Ovary (tissue), 10 donors: ENCODE measurements around the gene TOPBP1. TPM values are rescaled to one million over a fixed set of nuclear protein-coding genes. Genes with fewer than 3 reads are reported as not detected.

Experiments
- DNase-seq, 5 donors: peaks; one replicate each; pipeline ENCODE4 v3.0.0-alpha.2; 2019 to 2020
- H3K27ac ChIP-seq, 2 donors: fragments of 200-600 bp; one replicate each; pipeline versions ENCODE4 v1.5.1 to v1.8.0; 2019 to 2022
- H3K27me3 ChIP-seq: fragments of 200-600 bp; one replicate; pipeline ENCODE4 v1.8.0; 2022
- H3K36me3 ChIP-seq: fragments of 200-600 bp; sonication (generic); one replicate; pipeline ENCODE4 v1.5.1; 2019
- H3K4me1 ChIP-seq: one replicate; pipeline ENCODE4 v1.8.1; 2013; ENCODE audit warnings: mild to moderate bottlenecking, moderate library complexity; ENCODE audit not compliant: insufficient read depth
- H3K4me3 ChIP-seq: fragments of 200-600 bp; sonication (generic); one replicate; pipeline ENCODE4 v1.5.1; 2017
- H3K9me3 ChIP-seq, 2 donors: fragments of 200-600 bp in 1 of 2; sonication (generic) in 1 of 2; one replicate each; pipeline versions ENCODE4 v1.5.1 to v1.8.1; 2013 to 2019; ENCODE audit warnings: mild to moderate bottlenecking in 1 of 2, moderate library complexity in 1 of 2
- EP300 ChIP-seq: sonication (generic); formaldehyde crosslinking; IDR thresholded peaks from one replicate; pipeline ENCODE4 v1.6.1; 2017; ENCODE audit warnings: antibody characterized with exemption
- POLR2A ChIP-seq: fragments of 450-650 bp; IDR thresholded peaks from one replicate; pipeline ENCODE4 v1.6.1; 2017; ENCODE audit warnings: antibody characterized with exemption, mild to moderate bottlenecking, moderate library complexity
- WGBS, 3 donors: extraction: QIAGEN DNeasy Blood & Tissue Kit in 1 of 3; methylation state at CpG; one replicate each; pipeline versions ENCODE4 v1.1.5 to v1.1.7; 2013 to 2017; 5-methylcytosine and 5-hydroxymethylcytosine counted together
- intact Hi-C, 4 donors: fragments of 100-400 bp; cut with DNase I; formaldehyde crosslinking; loops; one replicate each; pipeline versions ENCODE4 v1.11.0 to v1.15.1; 2022 to 2023
- long read RNA-seq, 3 donors: library from polyadenylated mRNA in 2 of 3; unstranded in 2 of 3; transcript quantifications; one replicate each; pipeline ENCODE4 v2.0.0 and lab custom pipeline, GENCODE V29; 2021 to 2026
- polyA plus RNA-seq, 2 donors: library from polyadenylated mRNA; stranded (reverse); fragments of 200-250 nt in 1 of 2; fragments of 350-450 nt in 1 of 2; fragmentation: Illumina TruSeq in 1 of 2; extraction: RNeasy Lipid Tissue Mini Kit (QIAGEN cat#74804) in 1 of 2; gene quantifications; one replicate each; pipeline ENCODE4 v1.2.3, GENCODE V29; 2013 to 2014
- total RNA-seq, 7 donors: library from RNA; depleted of rRNA in 2 of 7; stranded (reverse); fragments of >200 nt in 2 of 7; fragmentation: NEBNext Ultra II Directional in 3 of 7; extraction: Animal tissue kit (Norgen Biotek cat#: 25700) in 3 of 7; gene quantifications; one replicate each; pipeline versions ENCODE4 v1.1.0 to v1.2.4, GENCODE V29; 2016 to 2023
- TF ChIP-seq, protein P1 (sequence below), 3 donors: fragments of 450-650 bp in 2 of 3; fragments of 200-600 bp in 1 of 3; IDR thresholded peaks; one replicate each; pipeline versions ENCODE4 v1.5.1 to v1.8.0; 2016 to 2022; ENCODE audit warnings: antibody characterized with exemption in 3 of 3, mild to moderate bottlenecking in 1 of 3
- donor health status: DM: no; HTN: no; CAD: no; lungs with moderate emphysema.
- donor health status: DM: no; HTN: no; CAD: no.
- donor health status: Bipolar disorder and iron deficiency.
- donor health status: DM: yes; HTN: yes; CAD: no.
- donor health status: DM: no; HTN: no; CAD: no.
- donor health status: DM: yes; HTN: yes; CAD: no.

The TOPBP1 gene
- total RNA-seq (10 to 100 TPM; 11.9 to 21.0 (median 14.7) TPM), polyA plus RNA-seq (10 to 100 TPM in 1 of 2 donors, 1 to 10 TPM in 1; 9.1 to 12.2 TPM)
- long read RNA-seq, donor 1, partial matches to known transcripts = 1 of 1 reads
- long read RNA-seq, donor 1, other reads (novel, unspliced or antisense) = 0 of 1 reads
- long read RNA-seq, donor 2, partial matches to known transcripts = 6 of 6 reads
- long read RNA-seq, donor 2, other reads (novel, unspliced or antisense) = 0 of 6 reads
- long read RNA-seq, donor 3, full-length matches to known transcripts = 24 of 32 reads
- long read RNA-seq, donor 3, partial matches to known transcripts = 3 of 32 reads
- long read RNA-seq, donor 3, other reads (novel, unspliced or antisense) = 5 of 32 reads

GRCh38 chr3:133661454-133662277 is at the start of gene TOPBP1:
Gene TOPBP1 (minus strand): TSS chr3:133661941. CDS start chr3:133661127, 814 bp downstream.
- Histone ChIP-seq H3K9me3 (no peaks in the 10 kb centered on the region), H3K27ac (peak within 1 kb of the TSS; percentile 59 to 81), H3K4me1 (peaks cover 5% of the 10 kb centered on the region), H3K36me3 (no peaks in the 10 kb centered on the region), H3K4me3 (peak within 1 kb of the TSS; percentile 81), H3K27me3 (no peaks in the 10 kb centered on the region)
- intact Hi-C loops = no loop called here
- 0 to 1% (median 0%) methylated on average over 45 to 58 of the region's 58 CpGs for WGBS, 3 donors
- DNase-seq = peak; percentile 66 to 85 (median 74)
- TF ChIP-seq POLR2A (no peak), EP300 (no peak)
- TF ChIP-seq, protein P1, sequence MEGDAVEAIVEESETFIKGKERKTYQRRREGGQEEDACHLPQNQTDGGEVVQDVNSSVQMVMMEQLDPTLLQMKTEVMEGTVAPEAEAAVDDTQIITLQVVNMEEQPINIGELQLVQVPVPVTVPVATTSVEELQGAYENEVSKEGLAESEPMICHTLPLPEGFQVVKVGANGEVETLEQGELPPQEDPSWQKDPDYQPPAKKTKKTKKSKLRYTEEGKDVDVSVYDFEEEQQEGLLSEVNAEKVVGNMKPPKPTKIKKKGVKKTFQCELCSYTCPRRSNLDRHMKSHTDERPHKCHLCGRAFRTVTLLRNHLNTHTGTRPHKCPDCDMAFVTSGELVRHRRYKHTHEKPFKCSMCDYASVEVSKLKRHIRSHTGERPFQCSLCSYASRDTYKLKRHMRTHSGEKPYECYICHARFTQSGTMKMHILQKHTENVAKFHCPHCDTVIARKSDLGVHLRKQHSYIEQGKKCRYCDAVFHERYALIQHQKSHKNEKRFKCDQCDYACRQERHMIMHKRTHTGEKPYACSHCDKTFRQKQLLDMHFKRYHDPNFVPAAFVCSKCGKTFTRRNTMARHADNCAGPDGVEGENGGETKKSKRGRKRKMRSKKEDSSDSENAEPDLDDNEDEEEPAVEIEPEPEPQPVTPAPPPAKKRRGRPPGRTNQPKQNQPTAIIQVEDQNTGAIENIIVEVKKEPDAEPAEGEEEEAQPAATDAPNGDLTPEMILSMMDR (IDR thresholded peaks at IDR 0.05) = no peak

GRCh38 chr3:133711013-133711412 is 49.3 kb upstream of the TOPBP1 start:
- Histone ChIP-seq H3K9me3 (no peaks in the 10 kb centered on the region), H3K4me3 (no peak overlapping the region), H3K36me3 (no peaks in the 10 kb centered on the region), H3K4me1 (no peaks in the 10 kb centered on the region), H3K27me3 (no peaks in the 10 kb centered on the region), H3K27ac (no peak overlapping the region)
- no peak for TF ChIP-seq POLR2A
- TF ChIP-seq, protein P1 (IDR thresholded peaks at IDR 0.05) = no peak
- no peak for TF ChIP-seq EP300
- 75 to 86% (median 76%) methylated on average over 4 of the region's 4 CpGs for WGBS, 3 donors
- DNase-seq = no peak
- intact Hi-C loops = no loop called here

- no peaks in the 10 kb centered on the region for H3K36me3 ChIP-seq
- H3K27me3 ChIP-seq = no peaks in the 10 kb centered on the region
- DNase-seq = no peak
- no peaks in the 10 kb centered on the region for H3K4me1 ChIP-seq
- H3K4me3 ChIP-seq = no peak overlapping the region
- WGBS, 3 donors = 87 to 91% (median 87%) methylated on average over 3 of the region's 3 CpGs
- intact Hi-C loops = no loop called here
- H3K27ac ChIP-seq = no peak overlapping the region
- H3K9me3 ChIP-seq = no peaks in the 10 kb centered on the region
- TF ChIP-seq EP300 = no peak
- TF ChIP-seq POLR2A = no peak
- TF ChIP-seq, protein P1 (IDR thresholded peaks at IDR 0.05) = no peak
Observed at GRCh38 chr3:133709139-133709750, 47.5 kb upstream of the TOPBP1 start.

- no peaks in the 10 kb centered on the region for H3K27me3 ChIP-seq
- TF ChIP-seq POLR2A (no peak), EP300 (no peak)
- TF ChIP-seq, protein P1 (IDR thresholded peaks at IDR 0.05) = no peak
- no peak overlapping the region for H3K27ac ChIP-seq
- H3K4me3 ChIP-seq = no peak overlapping the region
- DNase-seq = no peak
- intact Hi-C loops = no loop called here
- H3K4me1 ChIP-seq = no peaks in the 10 kb centered on the region
- H3K36me3 ChIP-seq = no peaks in the 10 kb centered on the region
- 60 to 74% (median 73%) methylated on average over 4 of the region's 4 CpGs for WGBS, 3 donors
- no peaks in the 10 kb centered on the region for H3K9me3 ChIP-seq
Observed at GRCh38 chr3:133706033-133706432, 44.3 kb upstream of the TOPBP1 start.
